Keratinocyte (primary cell): Measurements from ENCODE around the gene RSL24D1. TPM values are rescaled to one million over a fixed set of nuclear protein-coding genes. Genes with fewer than 3 reads are reported as not detected.
A peak's percentile ranks its signal among the peaks of the same experiment; 100 is the strongest.

Experiments used
- DNase-seq: peaks from one replicate; pipeline ENCODE4 v3.0.0-alpha.2; 2011; ENCODE audit warnings: low read depth, missing footprints, low spot score
- FAIRE-seq: peaks from 2 replicates; lab custom pipeline; 2011; peaks lifted over from hg19 to GRCh38; lab: Jason Lieb, UNC
- H2AFZ ChIP-seq: 2 replicates; pipeline ENCODE4 v1.6.0; 2012; ENCODE audit warnings: low read length, control low read depth, inconsistent platforms; ENCODE audit not compliant: control insufficient read depth
- H3K27ac ChIP-seq: 2 replicates; pipeline ENCODE4 v1.5.1; 2011; ENCODE audit warnings: low read length; ENCODE audit not compliant: control insufficient read depth, insufficient read depth
- H3K27me3 ChIP-seq: 3 replicates; pipeline ENCODE4 v1.6.0; 2011; ENCODE audit warnings: low read length; ENCODE audit not compliant: control insufficient read depth, insufficient read depth; ENCODE audit errors: extremely low read depth
- H3K36me3 ChIP-seq, 2 experiments: 2 replicates in 1 of 2; 3 replicates in 1 of 2; pipeline ENCODE4 v1.5.1; 2011; ENCODE audit warnings: low read length in 2 of 2, mild to moderate bottlenecking in 1 of 2; ENCODE audit not compliant: control insufficient read depth in 2 of 2, insufficient read depth in 2 of 2; ENCODE audit errors: extremely low read depth in 1 of 2
- H3K4me1 ChIP-seq: 3 replicates; pipeline ENCODE4 v1.5.1; 2011; ENCODE audit warnings: low read length; ENCODE audit not compliant: control insufficient read depth, insufficient read depth; ENCODE audit errors: extremely low read depth
- H3K4me2 ChIP-seq: 3 replicates; pipeline ENCODE4 v1.6.0; 2011; ENCODE audit warnings: low read depth, low read length; ENCODE audit not compliant: control insufficient read depth, insufficient read depth; ENCODE audit errors: extremely low read depth
- H3K4me3 ChIP-seq, 3 experiments: fragments of 200-600 bp in 1 of 3; sonication (generic) in 1 of 3; 2 replicates in 2 of 3; 3 replicates in 1 of 3; pipeline ENCODE4 v1.5.1; 2011 to 2016; ENCODE audit warnings: low read length in 3 of 3, mild to moderate bottlenecking in 3 of 3, control low read depth in 2 of 3, inconsistent platforms in 1 of 3, low read depth in 1 of 3, mixed read lengths in 1 of 3, mixed run types in 1 of 3, moderate library complexity in 1 of 3; ENCODE audit not compliant: control insufficient read depth in 2 of 3, insufficient read depth in 2 of 3; ENCODE audit errors: extremely low read depth in 1 of 3
- H3K79me2 ChIP-seq: 2 replicates; pipeline ENCODE4 v1.6.0; 2012; ENCODE audit warnings: low read length; ENCODE audit not compliant: control insufficient read depth, insufficient read depth
- H3K9ac ChIP-seq: 3 replicates; pipeline ENCODE4 v1.6.0; 2011; ENCODE audit warnings: low read length; ENCODE audit not compliant: control insufficient read depth, insufficient read depth; ENCODE audit errors: extremely low read depth
- H3K9me1 ChIP-seq: 3 replicates; pipeline ENCODE4 v1.6.0; 2011; ENCODE audit warnings: low read length; ENCODE audit not compliant: control insufficient read depth, insufficient read depth; ENCODE audit errors: extremely low read depth
- H3K9me3 ChIP-seq: 2 replicates; pipeline ENCODE4 v1.5.1; 2012; ENCODE audit warnings: low read depth, low read length; ENCODE audit not compliant: control insufficient read depth
- H4K20me1 ChIP-seq: 3 replicates; pipeline ENCODE4 v1.6.0; 2011; ENCODE audit warnings: low read length; ENCODE audit not compliant: control insufficient read depth, insufficient read depth; ENCODE audit errors: extremely low read depth
- EZH2 ChIP-seq: IDR thresholded peaks from one replicate; pipeline ENCODE4 v1.6.1; 2012; ENCODE audit warnings: inconsistent platforms, mild to moderate bottlenecking, low read length, moderate library complexity
- dilution Hi-C: fragments of 300-500 bp; cut with MboI; formaldehyde crosslinking; loops from one replicate; pipeline ENCODE4 v1.7.0; 2020; ENCODE audit warnings: low sequenced_read_pairs; ENCODE audit not compliant: extremely low pct_ligation_motif_present
- polyA plus RNA-seq, 5 experiments: library from polyadenylated mRNA; depleted of rRNA in 3 of 5; stranded (reverse) in 3 of 5; stranded (forward) in 1 of 5; unstranded in 1 of 5; fragments of >200 nt; gene quantifications; 1 replicate in 1 of 5; 2 replicates in 3 of 5; 3 replicates in 1 of 5; pipeline versions ENCODE4 v1.2.1 to v1.2.3, GENCODE V29; 2011 to 2012; ENCODE audit warnings: missing spikeins in 2 of 5, low read depth in 1 of 5, low replicate concordance in 1 of 5
- TF ChIP-seq, protein P1 (sequence below), 3 experiments: IDR thresholded peaks in 1 of 3; conservative IDR thresholded peaks in 1 of 3; optimal IDR thresholded peaks in 1 of 3; 2 replicates in 2 of 3; 3 replicates in 1 of 3; pipeline versions ENCODE3 to v1.5.1; 2011; ENCODE audit warnings: low read length in 3 of 3, mild to moderate bottlenecking in 3 of 3, moderate library complexity in 2 of 3, control low read depth in 1 of 3, inconsistent platforms in 1 of 3; ENCODE audit not compliant: insufficient read depth in 2 of 3; ENCODE audit errors: extremely low read depth in 1 of 3

The RSL24D1 gene
- polyA plus RNA-seq, 1 donor (not counting 4 experiments of a cell fraction or from before 2014, with no cell fraction given), result 99.9 TPM

DNA sequence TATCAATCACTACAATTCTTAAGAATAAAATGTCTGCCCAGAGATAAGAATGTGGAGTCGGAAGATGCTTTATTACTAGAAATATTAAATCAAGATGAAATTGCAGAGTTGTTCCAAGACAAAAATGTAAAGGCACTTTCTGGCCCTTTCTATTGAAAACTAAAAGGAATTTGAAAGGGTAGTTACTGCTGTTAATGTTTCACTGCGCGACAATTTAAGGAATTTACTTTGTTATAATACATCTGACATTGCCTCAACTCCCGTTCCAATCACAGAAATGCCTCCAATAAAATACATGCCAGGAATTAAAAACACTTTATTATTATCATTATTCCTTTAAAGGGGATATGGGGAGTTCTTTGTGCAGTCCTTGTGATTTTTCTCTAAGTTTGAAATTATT lies 26.4 kb downstream of the RSL24D1 start:
- no peak overlapping the region for H3K9ac ChIP-seq
- TF ChIP-seq, protein P1, sequence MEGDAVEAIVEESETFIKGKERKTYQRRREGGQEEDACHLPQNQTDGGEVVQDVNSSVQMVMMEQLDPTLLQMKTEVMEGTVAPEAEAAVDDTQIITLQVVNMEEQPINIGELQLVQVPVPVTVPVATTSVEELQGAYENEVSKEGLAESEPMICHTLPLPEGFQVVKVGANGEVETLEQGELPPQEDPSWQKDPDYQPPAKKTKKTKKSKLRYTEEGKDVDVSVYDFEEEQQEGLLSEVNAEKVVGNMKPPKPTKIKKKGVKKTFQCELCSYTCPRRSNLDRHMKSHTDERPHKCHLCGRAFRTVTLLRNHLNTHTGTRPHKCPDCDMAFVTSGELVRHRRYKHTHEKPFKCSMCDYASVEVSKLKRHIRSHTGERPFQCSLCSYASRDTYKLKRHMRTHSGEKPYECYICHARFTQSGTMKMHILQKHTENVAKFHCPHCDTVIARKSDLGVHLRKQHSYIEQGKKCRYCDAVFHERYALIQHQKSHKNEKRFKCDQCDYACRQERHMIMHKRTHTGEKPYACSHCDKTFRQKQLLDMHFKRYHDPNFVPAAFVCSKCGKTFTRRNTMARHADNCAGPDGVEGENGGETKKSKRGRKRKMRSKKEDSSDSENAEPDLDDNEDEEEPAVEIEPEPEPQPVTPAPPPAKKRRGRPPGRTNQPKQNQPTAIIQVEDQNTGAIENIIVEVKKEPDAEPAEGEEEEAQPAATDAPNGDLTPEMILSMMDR (optimal IDR thresholded peaks at IDR 0.05 in 1 of 3, IDR thresholded peaks at IDR 0.05 in 1 of 3, conservative IDR thresholded peaks at IDR 0.05 in 1 of 3; ENCODE audit: extremely low read depth in 1 of 3, insufficient read depth in 2 of 3, low read length in 3 of 3), result no peak
- no peak for TF ChIP-seq EZH2
- no peak overlapping the region for H3K4me3 ChIP-seq
- no peaks in the 10 kb centered on the region for H3K27me3 ChIP-seq
- H2AFZ ChIP-seq, result no peak overlapping the region
- no peaks in the 10 kb centered on the region for H3K9me1 ChIP-seq
- H4K20me1 ChIP-seq, result no peaks in the 10 kb centered on the region
- H3K36me3 ChIP-seq, result no peaks in the 10 kb centered on the region
- H3K79me2 ChIP-seq, result no peaks in the 10 kb centered on the region
- no peak overlapping the region for H3K27ac ChIP-seq
- no peaks in the 10 kb centered on the region for H3K9me3 ChIP-seq
- no peak for DNase-seq
- FAIRE-seq, result no peak
- dilution Hi-C loops, result no loop called here
- no peaks in the 10 kb centered on the region for H3K4me1 ChIP-seq
- no peak overlapping the region for H3K4me2 ChIP-seq

DNA sequence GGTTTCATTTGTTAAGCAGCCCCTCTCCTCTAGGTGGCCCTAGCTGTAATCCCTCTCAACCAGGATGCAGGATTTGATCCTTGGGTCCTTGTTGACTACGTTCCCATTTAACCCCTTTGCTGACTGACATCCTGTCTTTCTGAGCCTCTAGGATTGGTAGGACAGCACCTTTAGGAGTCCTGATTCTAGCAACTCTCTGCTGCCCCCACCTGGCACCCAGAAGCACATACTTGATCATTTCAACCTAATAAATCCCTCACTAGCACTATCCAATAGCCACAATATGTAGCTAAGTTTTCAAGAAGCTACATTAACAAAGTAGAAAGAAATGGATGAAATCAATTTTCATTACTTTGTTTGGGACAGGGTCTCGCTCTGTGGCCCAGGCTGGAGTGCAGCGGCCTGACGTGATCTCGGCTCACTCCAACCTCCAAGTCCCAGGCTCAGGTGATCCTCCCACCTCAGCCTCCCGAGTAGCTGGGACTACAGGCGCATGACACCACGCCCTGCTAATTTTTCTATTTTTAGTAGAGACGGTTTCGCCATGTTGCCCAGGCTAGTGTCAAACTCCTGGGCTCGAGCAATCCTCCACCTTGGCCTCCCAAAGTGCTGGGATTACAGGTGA lies 28.3 kb downstream of the RSL24D1 start:
- no peak overlapping the region for H3K9ac ChIP-seq
- no peaks in the 10 kb centered on the region for H3K36me3 ChIP-seq
- no peaks in the 10 kb centered on the region for H3K9me3 ChIP-seq
- no peak overlapping the region for H2AFZ ChIP-seq
- H3K27ac ChIP-seq, result no peak overlapping the region
- H3K9me1 ChIP-seq, result no peaks in the 10 kb centered on the region
- no peak overlapping the region for H3K4me2 ChIP-seq
- no peak overlapping the region for H3K4me3 ChIP-seq
- peak; percentile 44 for FAIRE-seq
- no peaks in the 10 kb centered on the region for H3K79me2 ChIP-seq
- DNase-seq, result peak; percentile 23
- TF ChIP-seq, protein P1 (optimal IDR thresholded peaks at IDR 0.05 in 1 of 3, IDR thresholded peaks at IDR 0.05 in 1 of 3, conservative IDR thresholded peaks at IDR 0.05 in 1 of 3; ENCODE audit: extremely low read depth in 1 of 3, insufficient read depth in 2 of 3, low read length in 3 of 3), result peak; percentile 70 to 86 (median 76)
- no peak for TF ChIP-seq EZH2
- no peaks in the 10 kb centered on the region for H4K20me1 ChIP-seq
- dilution Hi-C loops, result no loop called here
- H3K4me1 ChIP-seq, result no peaks in the 10 kb centered on the region
- no peaks in the 10 kb centered on the region for H3K27me3 ChIP-seq
